Neural crest cell (in vitro differentiated cells): Measurements from ENCODE around the gene ZNF506. TPM values are rescaled to one million over a fixed set of nuclear protein-coding genes. Genes with fewer than 3 reads are reported as not detected.

ENCODE experiments used
- DNase-seq: peaks from one replicate; pipeline ENCODE4 v3.0.0; 2021; ENCODE audit warnings: low read depth, mixed read lengths, low spot score
- H3K27ac Mint-ChIP-seq: one replicate; pipeline ENCODE4 v1.8.0; 2021; ENCODE audit warnings: mild to moderate bottlenecking, mixed read lengths; ENCODE audit not compliant: unreplicated experiment
- H3K27me3 Mint-ChIP-seq: 2 replicates; pipeline ENCODE4 v1.8.0; 2021; ENCODE audit warnings: low read depth, mild to moderate bottlenecking, mixed read lengths
- H3K36me3 Mint-ChIP-seq: 2 replicates; pipeline ENCODE4 v1.8.0; 2021; ENCODE audit warnings: low read depth, mild to moderate bottlenecking, mixed read lengths
- H3K4me1 Mint-ChIP-seq: 2 replicates; pipeline ENCODE4 v1.8.0; 2021; ENCODE audit warnings: mixed read lengths
- H3K4me3 Mint-ChIP-seq: one replicate; pipeline ENCODE4 v1.8.0; 2021; ENCODE audit warnings: mild to moderate bottlenecking, mixed read lengths
- H3K9me3 Mint-ChIP-seq: 2 replicates; pipeline ENCODE4 v1.8.0; 2021; ENCODE audit warnings: mixed read lengths
- CTCF ChIP-seq: fragments of 200-600 bp; sonication (generic); conservative IDR thresholded peaks from 2 replicates; pipeline ENCODE4 v1.5.0; 2021; ENCODE audit warnings: antibody characterized with exemption, mild to moderate bottlenecking
- total RNA-seq: library from RNA; stranded (reverse); gene quantifications from 2 replicates; pipeline ENCODE4 v1.2.1, GENCODE V29; 2021

ZNF506 gene
- total RNA-seq, 1 donor from 2014 or later, result 5.0 TPM

- no peak overlapping the region for H3K4me3 Mint-ChIP-seq
- no peaks in the 10 kb centered on the region for H3K4me1 Mint-ChIP-seq
- H3K9me3 Mint-ChIP-seq, result peaks cover 3% of the 10 kb centered on the region
- H3K27me3 Mint-ChIP-seq, result peaks cover under 1% of the 10 kb centered on the region
- H3K36me3 Mint-ChIP-seq, result no peaks in the 10 kb centered on the region
- TF ChIP-seq CTCF, result no peak
- no peak overlapping the region for H3K27ac Mint-ChIP-seq
- no peak for DNase-seq
Measured at GRCh38 chr19:19749117-19749907, 72.2 kb downstream of the ZNF506 start.

- H3K9me3 Mint-ChIP-seq, result peaks cover 3% of the 10 kb centered on the region
Measured at GRCh38 chr19:19748249-19748938, 73.2 kb downstream of the ZNF506 start.

GRCh38 chr19:19747357-19748220, 74.0 kb downstream of the ZNF506 start:
- Mint-ChIP-seq H3K4me3 (no peak overlapping the region), H3K27me3 (peaks cover 4% of the 10 kb centered on the region), H3K36me3 (no peaks in the 10 kb centered on the region), H3K9me3 (peaks cover 3% of the 10 kb centered on the region), H3K4me1 (no peaks in the 10 kb centered on the region), H3K27ac (no peak overlapping the region)
- DNase-seq, result no peak
- no peak for TF ChIP-seq CTCF

More at GRCh38 chr19:19748249-19748938, 73.2 kb downstream of the ZNF506 start:
- no peaks in the 10 kb centered on the region for H3K4me1 Mint-ChIP-seq
- H3K4me3 Mint-ChIP-seq, result no peak overlapping the region
- H3K27me3 Mint-ChIP-seq, result peaks cover 4% of the 10 kb centered on the region
- H3K36me3 Mint-ChIP-seq, result no peaks in the 10 kb centered on the region
- no peak for DNase-seq
- no peak for TF ChIP-seq CTCF
- H3K27ac Mint-ChIP-seq, result no peak overlapping the region

- H3K27me3 Mint-ChIP-seq, result peaks cover 4% of the 10 kb centered on the region
- H3K9me3 Mint-ChIP-seq, result peaks cover 1% of the 10 kb centered on the region
- no peak overlapping the region for H3K4me3 Mint-ChIP-seq
- TF ChIP-seq CTCF, result no peak
- H3K36me3 Mint-ChIP-seq, result no peaks in the 10 kb centered on the region
- DNase-seq, result no peak
- no peaks in the 10 kb centered on the region for H3K4me1 Mint-ChIP-seq
- no peak overlapping the region for H3K27ac Mint-ChIP-seq
Measured at GRCh38 chr19:19746286-19747213, 75.0 kb downstream of the ZNF506 start.
